DOHH2 (cell line): ENCODE data around the gene PPP1R1B.

Experiments
- H3F3A ChIP-seq: fragments of 200-600 bp; sonication (generic), shearing (Covaris generic); 2 replicates; pipeline ENCODE4 v1.6.0; 2016; ENCODE audit warnings: antibody characterized with exemption, mild to moderate bottlenecking; ENCODE audit not compliant: control insufficient read depth, insufficient read depth
- H3K27ac ChIP-seq: fragments of 200-600 bp; sonication (generic); 2 replicates; pipeline ENCODE4 v1.5.1; 2014; ENCODE audit warnings: low read depth, mild to moderate bottlenecking, low read length, moderate library complexity
- H3K27me3 ChIP-seq: fragments of 200-600 bp; sonication (generic); 2 replicates; pipeline ENCODE4 v1.6.1; 2014; ENCODE audit warnings: mild to moderate bottlenecking, low read length, mixed read lengths; ENCODE audit not compliant: control insufficient read depth
- H3K36me3 ChIP-seq: fragments of 200-600 bp; sonication (generic); 2 replicates; pipeline ENCODE4 v1.6.1; 2014; ENCODE audit warnings: mild to moderate bottlenecking, low read length, moderate library complexity, mixed read lengths; ENCODE audit not compliant: control insufficient read depth
- H3K4me1 ChIP-seq: fragments of 200-600 bp; sonication (generic); 2 replicates; pipeline ENCODE4 v1.6.1; 2014; ENCODE audit warnings: mild to moderate bottlenecking, low read length, mixed read lengths; ENCODE audit not compliant: control insufficient read depth
- H3K4me2 ChIP-seq: fragments of 200-600 bp; sonication (generic); 2 replicates; pipeline ENCODE4 v1.6.0; 2014; ENCODE audit warnings: mild to moderate bottlenecking, low read length, moderate library complexity
- H3K4me3 ChIP-seq: fragments of 200-600 bp; sonication (generic); 2 replicates; pipeline ENCODE4 v1.5.1; 2014; ENCODE audit warnings: mild to moderate bottlenecking, low read length, mixed read lengths
- H3K79me2 ChIP-seq: fragments of 200-600 bp; sonication (generic); 2 replicates; pipeline ENCODE4 v1.6.1; 2014; ENCODE audit warnings: mild to moderate bottlenecking, low read length, mixed read lengths; ENCODE audit not compliant: control insufficient read depth
- H3K9me2 ChIP-seq: fragments of 200-600 bp; sonication (generic); replicated peaks from 2 replicates; pipeline ENCODE4 v1.6.1; 2014; ENCODE audit warnings: mild to moderate bottlenecking, low read length, mixed read lengths; ENCODE audit not compliant: control insufficient read depth
- H3K9me3 ChIP-seq: fragments of 200-600 bp; sonication (generic); 2 replicates; pipeline ENCODE4 v1.6.1; 2014; ENCODE audit warnings: antibody characterized with exemption, low read length, mixed read lengths; ENCODE audit not compliant: control insufficient read depth, insufficient read depth
- H4K20me1 ChIP-seq: fragments of 200-600 bp; sonication (generic); 2 replicates; pipeline ENCODE4 v1.6.0; 2014; ENCODE audit warnings: low read depth, mild to moderate bottlenecking, antibody characterized with exemption, low read length, moderate library complexity; ENCODE audit not compliant: control insufficient read depth, insufficient read depth
- CTCF ChIP-seq: fragments of 200-600 bp; sonication (generic); IDR thresholded peaks from one replicate; pipeline ENCODE4 v1.5.1; 2014; ENCODE audit warnings: antibody characterized with exemption, mild to moderate bottlenecking, low read depth, low read length; ENCODE audit not compliant: poor library complexity, severe bottlenecking
- EZH2phosphoT487 ChIP-seq: fragments of 200-600 bp; sonication (generic); IDR thresholded peaks from 2 replicates; pipeline ENCODE4 v1.6.1; 2017; ENCODE audit warnings: borderline replicate concordance, mild to moderate bottlenecking, antibody characterized with exemption, low read length, moderate library complexity, mixed read lengths

PPP1R1B gene

GRCh38 chr17:39679521-39680192 is 52.9 kb downstream of the PPP1R1B start:
- peak overlapping the region; percentile 54 for H3K4me2 ChIP-seq
- H3F3A ChIP-seq = peaks cover 2% of the 10 kb centered on the region; the same call in 1 of the 2 replicates
- H3K4me1 ChIP-seq = peaks cover 68% of the 10 kb centered on the region
- no peaks in the 10 kb centered on the region for H3K27me3 ChIP-seq
- TF ChIP-seq EZH2phosphoT487 = no peak
- no peak for TF ChIP-seq CTCF
- H3K27ac ChIP-seq = peak overlapping the region; percentile 38
- no peaks in the 10 kb centered on the region for H3K9me2 ChIP-seq
- no peaks in the 10 kb centered on the region for H3K79me2 ChIP-seq
- peak overlapping the region; percentile 31 for H3K4me3 ChIP-seq
- no peaks in the 10 kb centered on the region for H4K20me1 ChIP-seq
- H3K36me3 ChIP-seq = no peaks in the 10 kb centered on the region
- H3K9me3 ChIP-seq = no peaks in the 10 kb centered on the region

GRCh38 chr17:39683295-39683939 is 56.7 kb downstream of the PPP1R1B start:
- Histone ChIP-seq H3K4me1 (peaks cover 40% of the 10 kb centered on the region), H3K4me2 (no peak overlapping the region), H3K9me3 (no peaks in the 10 kb centered on the region), H4K20me1 (no peaks in the 10 kb centered on the region), H3K79me2 (no peaks in the 10 kb centered on the region), H3K36me3 (no peaks in the 10 kb centered on the region), H3F3A (peaks cover 9% of the 10 kb centered on the region), H3K27me3 (no peaks in the 10 kb centered on the region), H3K27ac (no peak overlapping the region), H3K4me3 (no peak overlapping the region), H3K9me2 (no peaks in the 10 kb centered on the region)
- TF ChIP-seq CTCF (no peak), EZH2phosphoT487 (no peak)

GRCh38 chr17:39684369-39685192 is 57.8 kb downstream of the PPP1R1B start:
- Histone ChIP-seq H3F3A (peaks cover 9% of the 10 kb centered on the region), H4K20me1 (no peaks in the 10 kb centered on the region), H3K4me3 (no peak overlapping the region), H3K4me1 (peaks cover 37% of the 10 kb centered on the region), H3K27ac (no peak overlapping the region), H3K9me2 (no peaks in the 10 kb centered on the region), H3K4me2 (no peak overlapping the region), H3K36me3 (no peaks in the 10 kb centered on the region), H3K27me3 (no peaks in the 10 kb centered on the region), H3K79me2 (peaks cover 3% of the 10 kb centered on the region; the same call in 1 of the 2 replicates), H3K9me3 (no peaks in the 10 kb centered on the region)
- TF ChIP-seq CTCF = no peak
- no peak for TF ChIP-seq EZH2phosphoT487
